Naive B cell (primary cell): Measurements from ENCODE around the gene STATH. TPM values are rescaled to one million over a fixed set of nuclear protein-coding genes. Genes with fewer than 3 reads are reported as not detected.

ENCODE experiments used
- ATAC-seq, 2 donors: fragments of 150-1000 bp; cut with Tn5 transposase; 2 replicates each; pipeline ENCODE4 v1.10.0; 2021; ENCODE audit warnings: low read depth in 2 of 2, mild to moderate bottlenecking in 2 of 2, moderate library complexity in 2 of 2
- DNase-seq: peaks from one replicate; pipeline ENCODE4 v3.0.0; 2022
- H3K27ac Mint-ChIP-seq, 6 donors: one replicate each; pipeline ENCODE4 v1.8.0; 2020 to 2022; ENCODE audit warnings: mild to moderate bottlenecking in 6 of 6, mixed read lengths in 6 of 6, moderate library complexity in 5 of 6, inconsistent platforms in 2 of 6
- H3K27me3 Mint-ChIP-seq, 3 donors: one replicate each; pipeline ENCODE4 v1.8.0; 2021 to 2022; ENCODE audit warnings: mixed read lengths in 3 of 3, mild to moderate bottlenecking in 1 of 3
- H3K36me3 Mint-ChIP-seq, 2 donors: one replicate each; pipeline ENCODE4 v1.8.0; 2020 to 2022; ENCODE audit warnings: mixed read lengths in 2 of 2, inconsistent platforms in 1 of 2, mild to moderate bottlenecking in 1 of 2
- H3K4me1 Mint-ChIP-seq, 3 donors: one replicate each; pipeline ENCODE4 v1.8.0; 2020 to 2022; ENCODE audit warnings: mixed read lengths in 3 of 3, inconsistent platforms in 1 of 3, mild to moderate bottlenecking in 1 of 3, moderate library complexity in 1 of 3
- H3K4me3 Mint-ChIP-seq, 8 donors: one replicate each; pipeline ENCODE4 v1.8.0; 2020 to 2022; ENCODE audit warnings: mild to moderate bottlenecking in 8 of 8, mixed read lengths in 8 of 8, moderate library complexity in 8 of 8, inconsistent platforms in 2 of 8
- H3K9me3 Mint-ChIP-seq, 7 donors: one replicate each; pipeline ENCODE4 v1.8.0; 2020 to 2022; ENCODE audit warnings: mixed read lengths in 7 of 7, mild to moderate bottlenecking in 5 of 7, inconsistent platforms in 2 of 7, moderate library complexity in 1 of 7
- polyA plus RNA-seq, 6 donors: library from polyadenylated mRNA; unstranded; fragments of 300-500 nt; fragmentation: Illumina TruSeq; gene quantifications; one replicate each; pipeline ENCODE4 v1.2.3, GENCODE V29; 2021; ENCODE audit warnings: low read depth in 6 of 6

The STATH gene
- polyA plus RNA-seq: not detected

DNA sequence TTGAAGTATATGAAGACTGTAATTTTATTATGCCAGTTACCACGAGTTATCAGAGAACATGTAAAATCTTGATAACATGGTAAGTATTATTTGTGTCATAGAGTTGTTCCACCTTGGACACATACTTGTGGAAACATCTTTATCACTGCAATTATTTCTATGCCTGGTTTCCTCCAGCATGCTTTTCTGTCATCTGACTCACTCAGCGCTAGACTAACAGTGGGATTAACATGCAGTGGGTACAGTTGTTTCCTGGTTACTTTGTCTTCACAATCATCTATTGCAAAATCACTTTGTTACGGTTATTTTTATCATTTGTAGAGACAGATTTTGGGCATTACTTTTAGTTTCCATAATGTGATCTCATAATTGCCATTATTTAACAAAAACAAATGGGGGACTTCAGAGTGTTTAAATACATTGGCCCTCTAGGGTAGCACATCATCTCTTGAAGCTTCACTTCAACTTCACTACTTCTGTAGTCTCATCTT, at the start of gene STATH:
TSS of gene STATH (plus strand) at position 441 of the 491 bp plus-strand sequence. CDS start 2,472 bp downstream, outside the sequence.
- no peaks in the 10 kb centered on the region for H3K27me3 Mint-ChIP-seq
- peaks cover 0 to 4% (median 0%) of the 10 kb centered on the region in 7 donors for H3K9me3 Mint-ChIP-seq
- ATAC-seq (no peak), DNase-seq (no peak)
- no peak within 1 kb of the TSS for H3K27ac Mint-ChIP-seq
- H3K4me1 Mint-ChIP-seq: no peaks in the 10 kb centered on the region
- no peaks in the 10 kb centered on the region for H3K36me3 Mint-ChIP-seq
- H3K4me3 Mint-ChIP-seq: no peak within 1 kb of the TSS

GRCh38 chr4:69951602-69952001, 44.2 kb upstream of the STATH start:
- peaks cover 0 to 16% (median 2%) of the 10 kb centered on the region in 7 donors for H3K9me3 Mint-ChIP-seq
- ATAC-seq (no peak), DNase-seq (no peak)
- H3K27ac Mint-ChIP-seq: no peak overlapping the region
- no peaks in the 10 kb centered on the region for H3K4me1 Mint-ChIP-seq
- H3K4me3 Mint-ChIP-seq: no peak overlapping the region
- no peaks in the 10 kb centered on the region for H3K27me3 Mint-ChIP-seq
- no peaks in the 10 kb centered on the region for H3K36me3 Mint-ChIP-seq

DNA sequence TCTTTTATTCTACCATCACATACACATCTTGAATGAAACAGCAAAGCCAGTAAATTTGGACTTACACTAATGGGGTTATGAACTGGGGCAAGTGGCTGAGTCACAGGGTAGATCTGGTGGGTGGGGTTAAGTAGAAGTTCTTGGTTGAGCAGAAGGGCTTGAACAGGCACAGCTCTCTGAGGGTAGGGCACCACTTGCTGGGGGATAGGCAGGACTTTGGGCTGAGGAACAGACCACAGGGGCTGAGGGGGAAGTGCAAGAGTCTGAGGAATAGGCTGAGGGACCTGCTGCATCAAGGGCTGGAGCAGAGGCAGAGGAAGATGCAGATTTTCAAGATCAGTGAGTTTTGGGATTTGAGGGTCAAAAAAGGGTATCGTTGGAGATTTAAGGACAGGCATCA, 38.6 kb upstream of the STATH start:
- no peaks in the 10 kb centered on the region for H3K27me3 Mint-ChIP-seq
- ATAC-seq (no peak), DNase-seq (no peak)
- H3K9me3 Mint-ChIP-seq: no peaks in the 10 kb centered on the region
- H3K27ac Mint-ChIP-seq: no peak overlapping the region
- H3K4me3 Mint-ChIP-seq: no peak overlapping the region
- H3K36me3 Mint-ChIP-seq: no peaks in the 10 kb centered on the region
- H3K4me1 Mint-ChIP-seq: no peaks in the 10 kb centered on the region

DNA sequence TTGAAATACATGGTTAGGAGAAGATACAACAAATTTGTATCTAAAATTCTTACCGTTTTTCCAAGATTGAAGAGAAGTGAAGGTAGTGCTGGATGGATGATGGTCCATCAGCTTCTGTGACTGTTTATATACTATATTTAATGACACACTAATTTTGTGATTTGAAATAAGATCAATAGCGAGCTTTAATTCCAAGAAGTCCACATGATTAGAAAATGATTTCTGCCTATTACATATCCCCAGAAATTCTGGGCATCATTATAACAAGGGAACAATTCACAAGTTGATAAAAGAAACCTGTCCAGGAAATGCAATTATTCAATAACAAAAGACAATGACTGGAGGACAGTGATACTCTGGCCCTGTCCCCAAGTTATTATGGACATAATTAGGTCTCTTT, 30.1 kb upstream of the STATH start, which contains the start of gene CSN2:
TSS of gene CSN2 (minus strand) at position 101 of the 400 bp plus-strand sequence. CDS start 4,733 bp downstream, outside the sequence.
- Mint-ChIP-seq H3K36me3 (no peaks in the 10 kb centered on the region), H3K9me3 (peaks cover 0 to 4% (median 1%) of the 10 kb centered on the region in 7 donors), H3K27me3 (no peaks in the 10 kb centered on the region), H3K4me1 (no peaks in the 10 kb centered on the region), H3K27ac (no peak within 1 kb of the TSS), H3K4me3 (no peak within 1 kb of the TSS)
- no peak for DNase-seq
- no peak for ATAC-seq

- H3K36me3 Mint-ChIP-seq: no peaks in the 10 kb centered on the region
- DNase-seq: no peak
- ATAC-seq: no peak
Measured at GRCh38 chr4:69970071-69970470, 25.7 kb upstream of the STATH start.

DNA sequence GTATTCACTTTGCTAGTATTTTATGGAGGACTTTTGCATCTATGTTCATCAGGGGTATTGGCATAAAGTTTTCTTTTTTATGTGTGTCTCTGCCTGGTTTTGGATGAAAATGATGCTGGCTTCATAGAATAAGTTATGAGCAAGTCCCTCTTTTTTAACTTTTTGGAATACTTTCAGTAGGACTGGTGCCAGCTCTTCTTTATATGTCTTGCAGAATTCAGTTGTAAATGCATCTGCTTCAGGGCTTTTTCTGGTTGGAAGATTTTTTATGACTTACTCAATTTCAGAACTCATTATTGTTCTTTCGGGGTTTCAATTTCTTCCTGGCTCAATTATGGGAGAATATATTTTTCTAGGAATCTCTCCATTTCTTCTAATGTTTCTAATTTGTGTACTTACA, 21.1 kb upstream of the STATH start:
- peaks cover 0 to 2% (median 0%) of the 10 kb centered on the region in 7 donors for H3K9me3 Mint-ChIP-seq
- H3K27me3 Mint-ChIP-seq: no peaks in the 10 kb centered on the region
- no peaks in the 10 kb centered on the region for H3K4me1 Mint-ChIP-seq
- DNase-seq: no peak
- ATAC-seq: no peak
- H3K36me3 Mint-ChIP-seq: no peaks in the 10 kb centered on the region
- H3K27ac Mint-ChIP-seq: no peak overlapping the region
- H3K4me3 Mint-ChIP-seq: no peak overlapping the region

More at GRCh38 chr4:69970071-69970470, 25.7 kb upstream of the STATH start:
- peaks cover 0 to 2% (median 0%) of the 10 kb centered on the region in 7 donors for H3K9me3 Mint-ChIP-seq
- no peaks in the 10 kb centered on the region for H3K27me3 Mint-ChIP-seq
- no peaks in the 10 kb centered on the region for H3K4me1 Mint-ChIP-seq
- no peak overlapping the region for H3K27ac Mint-ChIP-seq
- no peak overlapping the region for H3K4me3 Mint-ChIP-seq

GRCh38 chr4:69977582-69977981, 18.2 kb upstream of the STATH start:
- ATAC-seq (no peak), DNase-seq (no peak)
- peaks cover 0 to 2% (median 0%) of the 10 kb centered on the region in 7 donors for H3K9me3 Mint-ChIP-seq
- no peak overlapping the region for H3K4me3 Mint-ChIP-seq
- no peaks in the 10 kb centered on the region for H3K27me3 Mint-ChIP-seq
- H3K36me3 Mint-ChIP-seq: no peaks in the 10 kb centered on the region
- H3K27ac Mint-ChIP-seq: no peak overlapping the region
- H3K4me1 Mint-ChIP-seq: no peaks in the 10 kb centered on the region

DNA sequence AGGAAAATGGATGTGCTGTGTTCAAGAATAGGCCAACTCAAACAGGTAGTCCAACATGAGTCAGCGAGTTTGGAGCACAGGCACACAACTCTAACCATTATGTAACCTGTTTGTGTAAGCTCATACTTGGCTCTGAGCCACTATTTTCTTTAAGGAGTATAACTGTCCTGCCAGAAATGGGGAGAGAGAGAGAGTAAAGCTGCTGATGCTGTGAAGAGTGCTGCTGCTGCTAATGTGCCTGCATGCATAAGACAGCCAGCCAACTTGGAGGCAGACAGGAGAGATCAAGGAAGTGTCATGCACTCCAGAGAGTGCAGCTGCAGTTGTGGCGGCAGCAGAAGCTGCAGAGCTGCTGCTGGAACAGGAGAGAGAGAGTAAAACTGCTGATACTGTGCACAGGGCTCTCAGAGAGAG, 11.7 kb upstream of the STATH start:
- no peak overlapping the region for H3K4me3 Mint-ChIP-seq
- no peaks in the 10 kb centered on the region for H3K36me3 Mint-ChIP-seq
- ATAC-seq (no peak), DNase-seq (no peak)
- H3K27ac Mint-ChIP-seq: no peak overlapping the region
- H3K4me1 Mint-ChIP-seq: no peaks in the 10 kb centered on the region
- H3K9me3 Mint-ChIP-seq: peaks cover 0 to 3% (median 0%) of the 10 kb centered on the region in 7 donors
- H3K27me3 Mint-ChIP-seq: no peaks in the 10 kb centered on the region

DNA sequence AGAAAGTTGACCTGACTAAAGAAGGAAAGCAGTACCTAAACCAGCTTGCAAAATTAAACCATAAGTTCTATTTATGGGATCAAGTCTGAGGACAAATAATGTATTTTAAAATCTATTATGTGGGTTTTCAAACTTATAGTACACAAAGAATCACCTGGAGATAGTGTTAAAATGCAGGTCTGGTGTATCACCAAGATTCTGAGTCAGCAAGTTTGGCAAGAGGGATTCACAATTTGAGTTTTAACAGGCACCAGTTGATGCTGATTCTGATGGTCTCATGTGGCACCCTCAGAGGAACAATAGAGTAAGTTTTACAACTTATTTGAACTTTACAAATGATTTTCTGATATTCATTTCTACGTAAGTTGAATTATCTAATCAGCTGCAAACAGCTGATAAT, 9.1 kb upstream of the STATH start:
- Mint-ChIP-seq H3K27ac (no peak overlapping the region), H3K4me1 (no peaks in the 10 kb centered on the region), H3K36me3 (no peaks in the 10 kb centered on the region), H3K27me3 (no peaks in the 10 kb centered on the region), H3K9me3 (peaks cover 0 to 3% (median 0%) of the 10 kb centered on the region in 7 donors), H3K4me3 (no peak overlapping the region)
- DNase-seq (no peak), ATAC-seq (no peak)

GRCh38 chr4:69991016-69991415, 4.8 kb upstream of the STATH start:
- Mint-ChIP-seq H3K4me3 (no peak overlapping the region), H3K4me1 (no peaks in the 10 kb centered on the region), H3K9me3 (peaks cover 0 to 4% (median 0%) of the 10 kb centered on the region in 7 donors), H3K27me3 (no peaks in the 10 kb centered on the region), H3K36me3 (no peaks in the 10 kb centered on the region), H3K27ac (no peak overlapping the region)
- DNase-seq (no peak), ATAC-seq (no peak)

DNA sequence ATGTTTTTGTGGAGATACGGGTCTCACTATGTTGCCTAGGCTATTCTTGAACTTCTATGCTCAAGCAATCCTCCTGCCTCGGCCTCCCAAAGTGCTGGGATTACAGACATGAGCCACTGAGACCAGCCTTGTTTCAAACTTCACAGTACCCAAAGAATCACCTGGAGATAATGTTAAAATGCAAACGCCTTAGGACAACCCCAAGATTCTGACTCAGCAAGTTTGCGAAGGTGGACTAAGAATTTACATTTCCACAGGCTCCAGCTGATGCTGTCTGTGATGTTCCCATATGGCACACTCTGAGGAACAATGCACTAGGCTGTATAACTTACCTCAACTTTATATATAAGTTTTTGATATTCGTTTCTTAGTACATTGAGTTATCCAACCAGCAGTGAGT, 984 bp upstream of the STATH start:
- Mint-ChIP-seq H3K27me3 (no peaks in the 10 kb centered on the region), H3K9me3 (peaks cover 0 to 4% (median 0%) of the 10 kb centered on the region in 7 donors), H3K36me3 (no peaks in the 10 kb centered on the region), H3K4me1 (no peaks in the 10 kb centered on the region), H3K27ac (no peak overlapping the region), H3K4me3 (no peak overlapping the region)
- no peak for ATAC-seq
- DNase-seq: no peak

DNA sequence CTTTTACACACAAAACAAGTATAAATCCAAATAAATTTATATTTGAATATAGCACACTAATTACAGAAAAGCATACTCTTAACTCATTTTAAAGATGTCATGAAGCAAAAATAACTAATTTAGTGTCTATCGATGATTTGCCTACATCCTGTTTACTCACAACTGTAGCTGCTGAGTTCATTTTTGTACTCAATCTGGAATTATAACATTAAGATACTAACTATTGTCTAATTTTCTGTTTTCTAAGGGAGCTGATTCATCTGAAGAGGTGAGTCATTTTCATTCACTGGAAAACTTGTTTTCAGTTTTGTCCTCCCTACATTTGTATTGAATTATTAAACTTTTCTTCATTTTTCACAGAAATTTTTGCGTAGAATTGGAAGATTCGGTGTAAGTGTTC, 3.7 kb downstream of the STATH start:
- Mint-ChIP-seq H3K27ac (no peak overlapping the region), H3K9me3 (no peaks in the 10 kb centered on the region), H3K27me3 (no peaks in the 10 kb centered on the region), H3K4me3 (no peak overlapping the region), H3K36me3 (no peaks in the 10 kb centered on the region), H3K4me1 (no peaks in the 10 kb centered on the region)
- ATAC-seq: no peak
- DNase-seq: no peak

GRCh38 chr4:70000711-70001110, 4.9 kb downstream of the STATH start:
- peaks cover 0 to 2% (median 0%) of the 10 kb centered on the region in 7 donors for H3K9me3 Mint-ChIP-seq
- no peak overlapping the region for H3K4me3 Mint-ChIP-seq
- no peak overlapping the region for H3K27ac Mint-ChIP-seq
- no peaks in the 10 kb centered on the region for H3K4me1 Mint-ChIP-seq
- no peak for ATAC-seq
- no peaks in the 10 kb centered on the region for H3K27me3 Mint-ChIP-seq
- DNase-seq: no peak
- no peaks in the 10 kb centered on the region for H3K36me3 Mint-ChIP-seq

- Mint-ChIP-seq H3K27ac (no peak overlapping the region), H3K9me3 (peaks cover 0 to 2% (median 0%) of the 10 kb centered on the region in 7 donors)
- ATAC-seq: no peak
Measured at GRCh38 chr4:70002507-70002906, 6.7 kb downstream of the STATH start.

GRCh38 chr4:70008771-70009170, 13.0 kb downstream of the STATH start:
- Mint-ChIP-seq H3K36me3 (no peaks in the 10 kb centered on the region), H3K27ac (no peak overlapping the region), H3K4me3 (no peak overlapping the region), H3K9me3 (peaks cover 0 to 5% (median 0%) of the 10 kb centered on the region in 7 donors), H3K27me3 (no peaks in the 10 kb centered on the region), H3K4me1 (no peaks in the 10 kb centered on the region)
- ATAC-seq: no peak
- DNase-seq: no peak

More at GRCh38 chr4:70002507-70002906, 6.7 kb downstream of the STATH start:
- DNase-seq: no peak
- no peaks in the 10 kb centered on the region for H3K4me1 Mint-ChIP-seq
- H3K36me3 Mint-ChIP-seq: no peaks in the 10 kb centered on the region
- H3K27me3 Mint-ChIP-seq: no peaks in the 10 kb centered on the region
- no peak overlapping the region for H3K4me3 Mint-ChIP-seq
